HCT116 (cell line): ENCODE measurements around the gene TRIM26. TPM values are rescaled to one million over a fixed set of nuclear protein-coding genes. Genes with fewer than 3 reads are reported as not detected.

Experiments used
- ATAC-seq: fragments of 200-7000 bp; cut with Tn5 transposase; 2 replicates; pipeline ENCODE4 v1.9.1; 2020; ENCODE audit warnings: mild to moderate bottlenecking, moderate library complexity
- BruUV-seq: library from RNA; stranded (reverse); fragments of 400-500 nt; replicated peaks from 2 replicates; lab custom pipeline; 2021; lab: Mats Ljungman, UMichigan
- CTCF ChIA-PET: fragments of 300-600 bp; sonication (Branson Sonifier 250); formaldehyde crosslinking; loops from one replicate; lab custom pipeline; 2021; ENCODE audit warnings: antibody characterized with exemption; lab: Charles Lee
- POLR2A ChIA-PET: fragments of 300-600, 350-600 bp; sonication (Branson Sonifier 250); formaldehyde crosslinking; loops from one replicate; lab custom pipeline; 2021; ENCODE audit warnings: antibody characterized with exemption; lab: Charles Lee
- RAD21 ChIA-PET, 2 experiments: fragments of 300-600 bp; sonication (Branson Sonifier 250); formaldehyde crosslinking; loops; one replicate each; lab custom pipeline; 2023; ENCODE audit warnings: low total read pairs in 2 of 2; ENCODE audit not compliant: uncharacterized antibody in 2 of 2, unreplicated experiment in 2 of 2, low non-redundant PET in 1 of 2; lab: Charles Lee
- DNase-seq: peaks from one replicate; pipeline ENCODE4 v3.0.0-alpha.2; 2010; ENCODE audit warnings: low read depth, low spot score
- H2AFZ ChIP-seq: fragments of 200-600 bp; shearing (Covaris generic), sonication (generic); 2 replicates; pipeline ENCODE4 v1.6.1; 2017; ENCODE audit warnings: low read depth, mixed run types, mixed read lengths, antibody characterized with exemption, low read length; ENCODE audit not compliant: poor library complexity, severe bottlenecking
- H3K27ac ChIP-seq: 2 replicates; pipeline ENCODE4 v1.5.1; 2012; ENCODE audit warnings: low read depth, low read length
- H3K27me3 ChIP-seq: fragments of 200-600 bp; sonication (generic); 2 replicates; pipeline ENCODE4 v1.6.1; 2016; ENCODE audit warnings: mixed run types, low read length, mixed read lengths; ENCODE audit not compliant: insufficient read depth
- H3K36me3 ChIP-seq, 2 experiments: fragments of 200-500 bp in 1 of 2; fragments of 200-600 bp in 1 of 2; sonication (Bioruptor generic) in 1 of 2; sonication (generic) in 1 of 2; 2 replicates each; pipeline versions ENCODE4 v1.5.1 to v1.6.1; 2014 to 2016; ENCODE audit warnings: low read length in 2 of 2, inconsistent platforms in 1 of 2, mixed read lengths in 1 of 2, mixed run types in 1 of 2; ENCODE audit not compliant: insufficient read depth in 2 of 2, control insufficient read depth in 1 of 2
- H3K4me1 ChIP-seq, 2 experiments: fragments of 200-600 bp in 1 of 2; sonication (generic) in 1 of 2; 2 replicates each; pipeline versions ENCODE4 v1.5.1 to v1.6.1; 2012 to 2017; ENCODE audit warnings: low read length in 2 of 2, inconsistent platforms in 1 of 2, mild to moderate bottlenecking in 1 of 2, mixed read lengths in 1 of 2, mixed run types in 1 of 2, moderate library complexity in 1 of 2; ENCODE audit not compliant: insufficient read depth in 2 of 2, control insufficient read depth in 1 of 2
- H3K4me2 ChIP-seq: fragments of 200-600 bp; sonication (generic); 2 replicates; pipeline ENCODE4 v1.6.1; 2017; ENCODE audit warnings: mixed run types, low read length, mixed read lengths
- H3K4me3 ChIP-seq, 2 experiments: fragments of 200-600 bp in 1 of 2; sonication (generic) in 1 of 2; replicated peaks in 1 of 2; 2 replicates each; pipeline ENCODE4 v1.5.1; 2011 to 2016; ENCODE audit warnings: low read length in 2 of 2, control low read depth in 1 of 2, low read depth in 1 of 2, mild to moderate bottlenecking in 1 of 2, mixed read lengths in 1 of 2, mixed run types in 1 of 2
- H3K79me2 ChIP-seq: fragments of 200-600 bp; sonication (generic); 2 replicates; pipeline ENCODE4 v1.6.1; 2017; ENCODE audit warnings: mild to moderate bottlenecking, mixed run types, low read length, moderate library complexity, mixed read lengths; ENCODE audit not compliant: insufficient read depth
- H3K9ac ChIP-seq: fragments of 200-600 bp; sonication (generic); 2 replicates; pipeline ENCODE4 v1.6.1; 2016; ENCODE audit warnings: low read length, mixed read lengths
- H3K9me2 ChIP-seq: fragments of 200-600 bp; sonication (generic), shearing (Covaris generic); 2 replicates; pipeline ENCODE4 v1.6.1; 2017; ENCODE audit warnings: mixed run types, mild to moderate bottlenecking, moderate library complexity; ENCODE audit not compliant: insufficient read depth
- H3K9me3 ChIP-seq, 2 experiments: fragments of 200-500 bp in 1 of 2; fragments of 200-600 bp in 1 of 2; sonication (Bioruptor generic) in 1 of 2; sonication (generic) in 1 of 2; 2 replicates each; pipeline ENCODE4 v1.6.1; 2014 to 2017; ENCODE audit warnings: low read length in 2 of 2, mixed read lengths in 2 of 2, inconsistent platforms in 1 of 2, low read depth in 1 of 2, mild to moderate bottlenecking in 1 of 2, mixed run types in 1 of 2, moderate library complexity in 1 of 2; ENCODE audit not compliant: control insufficient read depth in 1 of 2, insufficient read depth in 1 of 2
- H4K20me1 ChIP-seq: fragments of 200-600 bp; sonication (generic), shearing (Covaris generic); 2 replicates; pipeline ENCODE4 v1.6.1; 2017; ENCODE audit warnings: mixed run types, mild to moderate bottlenecking, moderate library complexity; ENCODE audit not compliant: insufficient read depth
- CBX3 ChIP-seq: IDR thresholded peaks from 2 replicates; pipeline ENCODE4 v1.6.1; 2012; ENCODE audit warnings: low read depth
- CEBPB ChIP-seq: IDR thresholded peaks from 2 replicates; pipeline ENCODE4 v1.6.1; 2012; ENCODE audit warnings: low read depth
- EGR1 ChIP-seq: IDR thresholded peaks from 2 replicates; pipeline ENCODE4 v1.6.1; 2012; ENCODE audit warnings: low read depth
- ELF1 ChIP-seq: IDR thresholded peaks from 2 replicates; pipeline ENCODE4 v1.6.1; 2012; ENCODE audit warnings: low read depth, borderline replicate concordance
- POLR2A ChIP-seq: IDR thresholded peaks from 2 replicates; pipeline ENCODE4 v1.7.0; 2011; ENCODE audit warnings: borderline replicate concordance; ENCODE audit not compliant: insufficient read depth, insufficient read length; ENCODE audit errors: extremely low read depth
- POLR2AphosphoS5 ChIP-seq: IDR thresholded peaks from 2 replicates; pipeline ENCODE4 v1.6.1; 2011; ENCODE audit warnings: mild to moderate bottlenecking, low read depth, low read length, moderate library complexity
- RAD21 ChIP-seq: IDR thresholded peaks from 2 replicates; pipeline ENCODE4 v1.6.1; 2012; ENCODE audit warnings: low read depth, mild to moderate bottlenecking
- SIN3A ChIP-seq: IDR thresholded peaks from 2 replicates; pipeline ENCODE4 v1.6.1; 2012; ENCODE audit warnings: low read depth
- SP1 ChIP-seq: IDR thresholded peaks from 2 replicates; pipeline ENCODE4 v1.6.1; 2012; ENCODE audit warnings: low read depth
- YY1 ChIP-seq: IDR thresholded peaks from 2 replicates; pipeline ENCODE4 v1.6.1; 2011; ENCODE audit warnings: low read length, low read depth, moderate library complexity, mild to moderate bottlenecking; ENCODE audit not compliant: insufficient replicate concordance; ENCODE audit errors: extremely low read depth
- intact Hi-C: fragments of 100-400 bp; cut with micrococcal nuclease; formaldehyde crosslinking; loops from 2 replicates; pipeline ENCODE4 v1.10.0; 2022
- total RNA-seq: library from RNA; stranded (reverse); gene quantifications from one replicate; pipeline ENCODE4 v1.2.1, GENCODE V29; 2021; ENCODE audit not compliant: unreplicated experiment
- TF ChIP-seq, protein P1 (sequence below): IDR thresholded peaks from 2 replicates; pipeline ENCODE4 v1.6.1; 2012
- TF ChIP-seq, protein P2 (sequence below): IDR thresholded peaks from 2 replicates; pipeline ENCODE4 v1.6.1; 2012
- TF ChIP-seq, protein P3 (sequence below): IDR thresholded peaks from 2 replicates; pipeline ENCODE4 v1.6.1; 2011; ENCODE audit warnings: mild to moderate bottlenecking, low read length, moderate library complexity; ENCODE audit not compliant: insufficient replicate concordance; ENCODE audit errors: extremely low read depth

TRIM26 gene
- total RNA-seq, 1 experiment from 2014 or later: 32.2 TPM

GRCh38 chr6:30213957-30214656, 901 bp upstream of the TRIM26 start:
- ATAC-seq: peak; percentile 81
- BruUV-seq: TSS peak; percentile 83
- no peaks in the 10 kb centered on the region; a peak in 1 of 4 replicates for H3K36me3 ChIP-seq
- ChIA-PET RAD21 (no interaction called here), POLR2A (interaction anchor here (1.4 to 1.7 kb wide), 2 partner anchors 10 to 112 kb away, joined by 4 to 5 read pairs; partner anchors contain the start of gene TRIM39), CTCF (interaction anchor here (1.6 kb wide), 1 partner anchor 182 kb away, joined by 3 read pairs; no protein-coding TSS in a partner anchor)
- no peaks in the 10 kb centered on the region for H3K27me3 ChIP-seq
- H3K9me3 ChIP-seq: no peaks in the 10 kb centered on the region
- DNase-seq: no peak
- intact Hi-C loops: no loop called here
- H3K4me1 ChIP-seq: peaks cover 0 to 26% of the 10 kb centered on the region in 2 experiments; a peak in 2 of 4 replicates
- H2AFZ ChIP-seq: no peak overlapping the region
- no peaks in the 10 kb centered on the region for H4K20me1 ChIP-seq
- H3K27ac ChIP-seq: peak overlapping the region; percentile 77
- H3K9ac ChIP-seq: peak overlapping the region; percentile 94
- no peaks in the 10 kb centered on the region for H3K9me2 ChIP-seq
- peak overlapping the region; percentile 92 for H3K4me2 ChIP-seq
- peak; percentile 16 for TF ChIP-seq YY1
- TF ChIP-seq POLR2A: peak; percentile 79
- peak; percentile 95 for TF ChIP-seq POLR2AphosphoS5
- no peak for TF ChIP-seq EGR1
- TF ChIP-seq, protein P1, sequence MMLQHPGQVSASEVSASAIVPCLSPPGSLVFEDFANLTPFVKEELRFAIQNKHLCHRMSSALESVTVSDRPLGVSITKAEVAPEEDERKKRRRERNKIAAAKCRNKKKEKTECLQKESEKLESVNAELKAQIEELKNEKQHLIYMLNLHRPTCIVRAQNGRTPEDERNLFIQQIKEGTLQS: no peak
- TF ChIP-seq, protein P2, sequence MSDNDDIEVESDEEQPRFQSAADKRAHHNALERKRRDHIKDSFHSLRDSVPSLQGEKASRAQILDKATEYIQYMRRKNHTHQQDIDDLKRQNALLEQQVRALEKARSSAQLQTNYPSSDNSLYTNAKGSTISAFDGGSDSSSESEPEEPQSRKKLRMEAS: peak; percentile 81
- TF ChIP-seq, protein P3, sequence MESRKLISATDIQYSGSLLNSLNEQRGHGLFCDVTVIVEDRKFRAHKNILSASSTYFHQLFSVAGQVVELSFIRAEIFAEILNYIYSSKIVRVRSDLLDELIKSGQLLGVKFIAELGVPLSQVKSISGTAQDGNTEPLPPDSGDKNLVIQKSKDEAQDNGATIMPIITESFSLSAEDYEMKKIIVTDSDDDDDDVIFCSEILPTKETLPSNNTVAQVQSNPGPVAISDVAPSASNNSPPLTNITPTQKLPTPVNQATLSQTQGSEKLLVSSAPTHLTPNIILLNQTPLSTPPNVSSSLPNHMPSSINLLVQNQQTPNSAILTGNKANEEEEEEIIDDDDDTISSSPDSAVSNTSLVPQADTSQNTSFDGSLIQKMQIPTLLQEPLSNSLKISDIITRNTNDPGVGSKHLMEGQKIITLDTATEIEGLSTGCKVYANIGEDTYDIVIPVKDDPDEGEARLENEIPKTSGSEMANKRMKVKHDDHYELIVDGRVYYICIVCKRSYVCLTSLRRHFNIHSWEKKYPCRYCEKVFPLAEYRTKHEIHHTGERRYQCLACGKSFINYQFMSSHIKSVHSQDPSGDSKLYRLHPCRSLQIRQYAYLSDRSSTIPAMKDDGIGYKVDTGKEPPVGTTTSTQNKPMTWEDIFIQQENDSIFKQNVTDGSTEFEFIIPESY: no peak
- TF ChIP-seq SIN3A: peak; percentile 89
- no peak for TF ChIP-seq CEBPB
- peak; percentile 64 for TF ChIP-seq ELF1
- TF ChIP-seq CBX3: peak; percentile 33; the same call in 1 of the 2 replicates
- TF ChIP-seq SP1: 0 out of 2 replicates have a peak, but pooled peaks have one; percentile 19
- TF ChIP-seq RAD21: no peak
- TF ChIP-seq, all 23 proteins: peak for 8
- Histone ChIP-seq H3K4me3 (peak overlapping the region; percentile 73 to 85), H3K79me2 (peaks cover 36% of the 10 kb centered on the region)
